HPDE6-E6E7 (cell line): ENCODE data around the gene GNPDA2.

ENCODE experiments used
- DNase-seq: peaks from one replicate; pipeline ENCODE4 v3.0.0; 2011; ENCODE audit warnings: missing footprints; ENCODE audit errors: extremely low spot score

GNPDA2 gene

DNA sequence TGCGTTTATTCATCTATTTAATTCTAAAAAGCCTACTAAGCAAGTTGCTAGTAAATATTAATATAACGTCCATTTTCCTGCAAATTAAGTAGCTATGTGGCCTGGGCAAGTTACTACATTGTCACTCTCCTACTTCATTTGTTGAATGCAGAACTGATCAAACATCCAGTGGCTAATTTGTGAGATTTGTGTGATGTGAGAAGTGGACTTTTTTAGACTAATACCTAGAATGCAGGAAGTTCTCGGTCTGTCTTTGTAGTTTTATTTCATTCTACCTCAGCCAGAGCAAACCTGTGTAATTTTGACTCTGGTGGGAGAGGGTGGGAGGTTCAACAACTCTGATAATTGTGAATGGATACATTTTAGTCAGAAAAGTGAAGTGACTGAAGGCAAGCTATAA lies 47.3 kb downstream of the GNPDA2 start:
- no peak for DNase-seq

- DNase-seq: peak; percentile 81
Measured at GRCh38 chr4:44678094-44679041, 48.0 kb downstream of the GNPDA2 start, which contains the start of gene GUF1. GUF1 (plus strand) TSS chr4:44678420; CDS start chr4:44678623, 203 bp downstream.

DNA sequence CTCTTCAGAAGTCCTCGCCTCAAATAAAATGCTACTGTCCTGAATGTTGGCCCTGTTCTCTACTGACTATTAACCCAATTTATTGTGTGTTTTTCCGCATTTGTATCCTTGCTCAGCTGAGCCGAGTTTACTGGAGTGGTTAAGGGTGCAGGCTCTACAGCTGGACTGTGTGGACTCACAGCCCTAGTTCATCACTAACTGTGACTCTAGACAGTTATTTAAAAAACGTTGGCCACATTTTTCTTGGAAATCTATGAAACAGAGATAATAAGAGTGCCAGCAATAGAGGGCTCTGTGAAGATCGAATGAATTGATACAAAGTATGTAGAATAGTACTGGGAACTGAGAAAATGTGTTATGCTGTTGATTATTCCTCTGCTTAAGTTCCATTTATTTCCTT lies 51.0 kb downstream of the GNPDA2 start:
- no peak for DNase-seq

DNA sequence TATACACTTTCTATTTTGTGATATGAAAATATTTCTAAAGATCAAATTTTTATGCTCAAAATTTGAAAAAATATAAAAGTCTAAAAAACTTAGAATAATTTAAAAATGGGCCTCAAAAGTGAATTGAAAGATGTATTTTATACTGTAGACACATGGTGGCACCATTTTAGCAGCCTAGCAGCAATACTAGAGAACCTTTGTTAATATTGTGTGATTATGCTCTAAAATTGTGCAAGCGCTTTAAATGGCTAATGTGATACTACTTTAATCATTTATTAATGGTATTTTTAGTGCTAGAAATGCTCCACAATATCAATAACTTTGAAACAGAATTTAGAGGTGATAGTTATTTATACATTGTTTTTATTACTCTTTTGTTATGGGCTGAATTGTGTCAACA lies 51.9 kb downstream of the GNPDA2 start:
- no peak for DNase-seq

GRCh38 chr4:44671636-44672035 lies 54.7 kb downstream of the GNPDA2 start:
- DNase-seq: no peak

DNA sequence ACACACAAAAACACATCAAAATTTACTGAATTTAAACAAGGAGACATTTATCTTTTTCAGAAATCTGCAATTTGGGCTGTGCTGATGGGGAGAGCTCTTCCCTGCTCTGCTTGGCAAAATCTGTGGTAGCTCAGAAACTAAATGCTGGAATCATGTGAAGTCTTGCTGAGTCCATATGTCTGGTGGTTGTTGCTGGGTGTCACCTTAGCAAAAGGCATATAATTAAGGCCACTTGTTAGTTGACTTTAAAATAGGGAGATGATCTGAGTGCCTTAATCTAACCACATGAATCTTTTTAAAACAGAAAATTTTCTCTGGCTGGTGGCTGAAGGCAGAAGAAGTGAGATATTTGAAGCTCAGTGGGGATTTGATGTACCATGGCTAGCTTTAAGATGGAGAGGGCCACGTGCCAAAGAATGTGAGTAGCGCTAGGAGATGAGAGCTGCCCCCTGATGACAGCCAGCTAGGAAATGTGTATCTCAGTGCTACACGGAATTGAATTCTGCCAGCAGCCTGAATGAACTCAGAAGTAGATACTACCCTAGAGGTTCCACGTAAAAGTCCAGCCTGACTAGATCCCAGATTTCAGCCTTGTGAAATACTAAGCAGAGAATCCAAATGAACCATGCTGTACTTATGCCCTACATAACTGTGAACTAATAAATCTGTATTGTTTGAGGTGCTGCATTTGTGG lies 55.7 kb downstream of the GNPDA2 start:
- no peak for DNase-seq

DNA sequence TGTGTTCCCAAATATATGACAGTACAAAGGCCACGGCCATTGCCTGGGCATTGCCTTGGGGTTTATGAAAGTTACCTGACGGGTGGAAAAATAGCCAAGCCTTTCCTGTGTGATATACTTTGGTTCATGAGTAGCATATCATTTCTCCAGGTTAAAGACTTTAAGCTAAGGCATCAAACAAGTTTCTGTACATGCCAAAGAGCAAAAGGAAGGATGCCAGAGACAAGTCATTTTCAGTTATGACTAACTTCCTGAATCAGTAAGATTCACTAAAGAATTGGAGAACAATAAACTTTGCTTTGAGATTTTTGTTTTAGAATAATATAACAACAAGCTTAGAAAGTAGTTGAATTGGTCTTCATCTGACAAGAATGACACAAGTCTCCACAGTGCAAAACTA lies 57.8 kb downstream of the GNPDA2 start:
- DNase-seq: no peak

GRCh38 chr4:44663539-44664263 lies 62.7 kb downstream of the GNPDA2 start:
- DNase-seq: no peak

GRCh38 chr4:44662623-44663005 lies 63.7 kb downstream of the GNPDA2 start:
- DNase-seq: no peak

DNA sequence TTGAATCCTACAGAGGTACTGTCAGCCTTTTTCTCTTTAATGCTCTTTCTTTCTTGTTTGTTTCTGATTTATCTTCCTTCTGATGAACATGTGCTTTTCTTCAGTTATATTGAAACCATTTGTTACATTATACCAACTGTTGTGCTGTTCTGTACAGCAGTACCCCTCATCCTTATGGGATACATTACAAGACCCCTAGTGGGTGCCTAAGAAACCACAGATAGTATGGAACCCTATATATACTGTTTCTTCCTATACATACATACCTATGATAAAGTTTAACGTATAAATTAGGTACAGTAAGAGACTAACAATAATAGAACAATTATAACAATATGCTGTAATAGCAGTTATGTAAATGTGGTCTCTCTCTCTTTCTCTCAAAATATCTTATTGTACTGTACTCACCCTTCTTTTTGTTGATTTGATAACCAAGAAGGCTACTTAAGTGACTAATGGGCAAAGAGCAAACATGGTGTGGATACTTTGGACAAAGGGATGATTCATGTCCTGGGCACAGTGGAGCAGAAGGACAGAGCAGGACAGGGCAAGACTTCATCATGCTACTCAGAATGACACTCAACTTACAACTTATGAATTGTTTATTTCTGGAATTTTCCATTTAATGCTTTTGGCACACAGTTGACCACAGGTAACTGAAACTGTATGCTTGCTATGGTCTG lies 64.3 kb downstream of the GNPDA2 start:
- no peak for DNase-seq

- no peak for DNase-seq
Measured at GRCh38 chr4:44660396-44660795, 66.0 kb downstream of the GNPDA2 start.

GRCh38 chr4:44652002-44652401 lies 74.4 kb downstream of the GNPDA2 start:
- DNase-seq: no peak
